Mucosa of rectum (tissue), 2 donors: ENCODE results near the gene CHN2.

Experiments
- H3K27ac ChIP-seq, 2 donors: one replicate each; pipeline ENCODE4 v1.7.0; 2013; ENCODE audit warnings: inconsistent platforms in 2 of 2, low read depth in 2 of 2, low read length in 2 of 2
- H3K27me3 ChIP-seq, 2 donors: one replicate each; pipeline ENCODE4 v1.7.0; 2013; ENCODE audit warnings: low read length in 2 of 2; ENCODE audit not compliant: control insufficient read depth in 2 of 2, insufficient read depth in 2 of 2
- H3K36me3 ChIP-seq, 2 donors: one replicate each; pipeline ENCODE4 v1.7.0; 2013; ENCODE audit warnings: low read length in 2 of 2; ENCODE audit not compliant: control insufficient read depth in 2 of 2, insufficient read depth in 2 of 2
- H3K4me1 ChIP-seq, 2 donors: one replicate each; pipeline ENCODE4 v1.7.0; 2013; ENCODE audit warnings: low read length in 2 of 2, mild to moderate bottlenecking in 1 of 2; ENCODE audit not compliant: control insufficient read depth in 2 of 2, insufficient read depth in 2 of 2
- H3K4me3 ChIP-seq, 2 donors: one replicate each; pipeline ENCODE4 v1.7.0; 2013; ENCODE audit warnings: low read length in 2 of 2
- H3K9ac ChIP-seq, 2 donors: one replicate each; pipeline ENCODE4 v1.7.0; 2013; ENCODE audit warnings: low read length in 2 of 2, low read depth in 1 of 2, mild to moderate bottlenecking in 1 of 2
- H3K9me3 ChIP-seq, 2 donors: one replicate each; pipeline ENCODE4 v1.7.0; 2013; ENCODE audit warnings: low read length in 2 of 2; ENCODE audit not compliant: control insufficient read depth in 2 of 2
- donor health status: healthy.
- donor health status: Normal muscosa, but diverticular disease.

CHN2 gene

GRCh38 chr7:29406366-29406765 is 211.8 kb downstream of the CHN2 start:
- H3K36me3 ChIP-seq, result peaks cover 0 to 2% of the 10 kb centered on the region in 2 donors

GRCh38 chr7:29408841-29409243 is 214.3 kb downstream of the CHN2 start:
- no peaks in the 10 kb centered on the region for H3K9me3 ChIP-seq

More at GRCh38 chr7:29406366-29406765, 211.8 kb downstream of the CHN2 start:
- Histone ChIP-seq H3K9ac (no peak overlapping the region), H3K27me3 (no peaks in the 10 kb centered on the region), H3K4me3 (no peak overlapping the region), H3K4me1 (peaks cover 0 to 4% of the 10 kb centered on the region in 2 donors), H3K27ac (no peak overlapping the region), H3K9me3 (no peaks in the 10 kb centered on the region)

GRCh38 chr7:29410996-29411395 is 216.4 kb downstream of the CHN2 start:
- H3K4me3 ChIP-seq, result no peak overlapping the region
- H3K27me3 ChIP-seq, result no peaks in the 10 kb centered on the region
- H3K9ac ChIP-seq, result no peak overlapping the region
- H3K27ac ChIP-seq, result no peak overlapping the region
- H3K4me1 ChIP-seq, result peaks cover 0 to 4% of the 10 kb centered on the region in 2 donors
- H3K9me3 ChIP-seq, result no peaks in the 10 kb centered on the region
- no peaks in the 10 kb centered on the region for H3K36me3 ChIP-seq

More at GRCh38 chr7:29408841-29409243, 214.3 kb downstream of the CHN2 start:
- H3K4me1 ChIP-seq, result peaks cover 0 to 8% of the 10 kb centered on the region in 2 donors
- H3K27ac ChIP-seq, result no peak overlapping the region
- H3K4me3 ChIP-seq, result no peak overlapping the region
- no peaks in the 10 kb centered on the region for H3K36me3 ChIP-seq
- no peaks in the 10 kb centered on the region for H3K27me3 ChIP-seq
- H3K9ac ChIP-seq, result no peak overlapping the region

GRCh38 chr7:29412912-29413311 is 218.3 kb downstream of the CHN2 start:
- H3K9ac ChIP-seq, result no peak overlapping the region
- no peak overlapping the region for H3K27ac ChIP-seq
- no peaks in the 10 kb centered on the region for H3K27me3 ChIP-seq
- no peak overlapping the region for H3K4me3 ChIP-seq
- no peaks in the 10 kb centered on the region for H3K36me3 ChIP-seq
- peaks cover 0 to 4% of the 10 kb centered on the region in 2 donors for H3K4me1 ChIP-seq
- no peaks in the 10 kb centered on the region for H3K9me3 ChIP-seq

GRCh38 chr7:29413626-29414136 is 219.1 kb downstream of the CHN2 start:
- H3K27ac ChIP-seq, result no peak overlapping the region
- H3K4me3 ChIP-seq, result no peak overlapping the region
- H3K9ac ChIP-seq, result no peak overlapping the region
- no peaks in the 10 kb centered on the region for H3K36me3 ChIP-seq
- no peaks in the 10 kb centered on the region for H3K27me3 ChIP-seq
- no peaks in the 10 kb centered on the region for H3K9me3 ChIP-seq
- peaks cover 0 to 4% of the 10 kb centered on the region in 2 donors for H3K4me1 ChIP-seq

- peaks cover 0 to 4% of the 10 kb centered on the region in 2 donors for H3K4me1 ChIP-seq
- H3K36me3 ChIP-seq, result no peaks in the 10 kb centered on the region
- no peak overlapping the region for H3K9ac ChIP-seq
- no peaks in the 10 kb centered on the region for H3K27me3 ChIP-seq
- no peaks in the 10 kb centered on the region for H3K9me3 ChIP-seq
- H3K4me3 ChIP-seq, result no peak overlapping the region
- H3K27ac ChIP-seq, result no peak overlapping the region
These were observed 219.6 kb downstream of the CHN2 start for GRCh38 chr7:29414216-29414615.

- no peak overlapping the region for H3K27ac ChIP-seq
These were observed 220.6 kb downstream of the CHN2 start for GRCh38 chr7:29415215-29415614.

GRCh38 chr7:29416276-29416937 is 221.8 kb downstream of the CHN2 start:
- Histone ChIP-seq H3K9ac (no peak overlapping the region), H3K36me3 (no peaks in the 10 kb centered on the region), H3K4me3 (no peak overlapping the region), H3K9me3 (no peaks in the 10 kb centered on the region), H3K4me1 (peaks cover 0 to 4% of the 10 kb centered on the region in 2 donors), H3K27ac (no peak overlapping the region), H3K27me3 (no peaks in the 10 kb centered on the region)

More at GRCh38 chr7:29415215-29415614, 220.6 kb downstream of the CHN2 start:
- no peak overlapping the region for H3K4me3 ChIP-seq
- H3K9ac ChIP-seq, result no peak overlapping the region
- H3K36me3 ChIP-seq, result no peaks in the 10 kb centered on the region
- H3K27me3 ChIP-seq, result no peaks in the 10 kb centered on the region
- peaks cover 0 to 4% of the 10 kb centered on the region in 2 donors for H3K4me1 ChIP-seq
- H3K9me3 ChIP-seq, result no peaks in the 10 kb centered on the region

- H3K4me3 ChIP-seq, result no peak overlapping the region
- H3K4me1 ChIP-seq, result peaks cover 0 to 4% of the 10 kb centered on the region in 2 donors
- no peak overlapping the region for H3K9ac ChIP-seq
- no peaks in the 10 kb centered on the region for H3K27me3 ChIP-seq
- H3K27ac ChIP-seq, result no peak overlapping the region
- no peaks in the 10 kb centered on the region for H3K9me3 ChIP-seq
- H3K36me3 ChIP-seq, result no peaks in the 10 kb centered on the region
These were observed 222.3 kb downstream of the CHN2 start for GRCh38 chr7:29416938-29417305.

- peaks cover 3 to 8% of the 10 kb centered on the region in 2 donors for H3K4me1 ChIP-seq
- no peaks in the 10 kb centered on the region for H3K36me3 ChIP-seq
- no peak overlapping the region for H3K9ac ChIP-seq
- no peaks in the 10 kb centered on the region for H3K9me3 ChIP-seq
- no peaks in the 10 kb centered on the region for H3K27me3 ChIP-seq
- H3K4me3 ChIP-seq, result no peak overlapping the region
- no peak overlapping the region for H3K27ac ChIP-seq
These were observed 223.5 kb downstream of the CHN2 start for GRCh38 chr7:29418056-29418455.
